Activated CD4-positive, alpha-beta memory T cell treated with anti-CD3 and anti-CD28 coated beads for 36 hours (primary cell): ENCODE data around the gene TMSB10. TPM values are rescaled to one million over a fixed set of nuclear protein-coding genes. Genes with fewer than 3 reads are reported as not detected.
"Not testable (repeated sequence)": the region's sequence is repeated elsewhere in the genome, so short reads cannot be mapped to it uniquely, and the experiment has no call there.

Source experiments
- CTCF ChIA-PET: fragments of 350-600 bp; sonication (Branson Sonifier 250); formaldehyde crosslinking; loops from one replicate; lab custom pipeline; 2021; ENCODE audit warnings: antibody characterized with exemption, inconsistent platforms; lab: Charles Lee
- POLR2A ChIA-PET: fragments of 350-600 bp; sonication (Branson Sonifier 250); formaldehyde crosslinking; loops from one replicate; lab custom pipeline; 2021; ENCODE audit warnings: antibody characterized with exemption; lab: Charles Lee
- DNase-seq: peaks from one replicate; pipeline ENCODE4 v3.0.0-alpha.2; 2020
- H3K27ac Mint-ChIP-seq: one replicate; pipeline ENCODE4 v1.8.0; 2021; ENCODE audit warnings: mixed read lengths
- H3K27me3 Mint-ChIP-seq: one replicate; pipeline ENCODE4 v1.8.0; 2021; ENCODE audit warnings: mixed read lengths
- H3K36me3 Mint-ChIP-seq: one replicate; pipeline ENCODE4 v1.8.0; 2021; ENCODE audit warnings: mixed read lengths
- H3K4me1 Mint-ChIP-seq: one replicate; pipeline ENCODE4 v1.8.0; 2021; ENCODE audit warnings: low read depth, mixed read lengths
- H3K4me3 Mint-ChIP-seq: one replicate; pipeline ENCODE4 v1.8.0; 2021; ENCODE audit warnings: mild to moderate bottlenecking, mixed read lengths
- H3K9me3 Mint-ChIP-seq: one replicate; pipeline ENCODE4 v1.8.0; 2021; ENCODE audit warnings: mixed read lengths
- intact Hi-C: fragments of 100-400 bp; cut with micrococcal nuclease; formaldehyde crosslinking; loops from one replicate; pipeline ENCODE4 v1.15.1; 2023
- total RNA-seq, 2 experiments: library from RNA; stranded (reverse); gene quantifications; one replicate each; pipeline ENCODE4 v1.2.3, GENCODE V29; 2021

TMSB10 gene
- total RNA-seq, 2 experiments from 2014 or later = 2,535 to 2,567 TPM

- H3K27ac Mint-ChIP-seq, H3K27me3 Mint-ChIP-seq, H3K36me3 Mint-ChIP-seq, DNase-seq, H3K9me3 Mint-ChIP-seq, intact Hi-C loops, POLR2A ChIA-PET, H3K4me3 Mint-ChIP-seq, CTCF ChIA-PET: not testable (repeated sequence)
- peaks cover 32% of the 10 kb centered on the region for H3K4me1 Mint-ChIP-seq
Measured at GRCh38 chr2:84915675-84916074, 10.2 kb downstream of the TMSB10 start.

GRCh38 chr2:84917821-84918220 lies 12.4 kb downstream of the TMSB10 start:
- H3K9me3 Mint-ChIP-seq, DNase-seq, H3K36me3 Mint-ChIP-seq, H3K27me3 Mint-ChIP-seq, H3K4me3 Mint-ChIP-seq, intact Hi-C loops: not testable (repeated sequence)
- ChIA-PET CTCF (interaction anchor here (1.7 kb wide), 1 partner anchor 8 kb away, joined by 22 read pairs; no protein-coding TSS in a partner anchor), POLR2A (interaction anchor here (1.7 kb wide), 1 partner anchor 11 kb away, joined by 6 read pairs; no protein-coding TSS in a partner anchor)
- Mint-ChIP-seq H3K4me1 (peaks cover 24% of the 10 kb centered on the region), H3K27ac (peak overlapping the region; percentile 58)

GRCh38 chr2:84918430-84918829 lies 13.0 kb downstream of the TMSB10 start:
- H3K9me3 Mint-ChIP-seq = no peaks in the 10 kb centered on the region
- no peak overlapping the region for H3K4me3 Mint-ChIP-seq
- ChIA-PET POLR2A (interaction anchor here (1.0 kb wide), 1 partner anchor 41 kb away, joined by 3 read pairs; no protein-coding TSS in a partner anchor), CTCF (interaction anchor here (1.1 to 1.5 kb wide), 3 partner anchors 12 to 36 kb away, joined by 3 to 8 read pairs (median 4); no protein-coding TSS in a partner anchor)
- DNase-seq = no peak
- peak overlapping the region; percentile 58 for H3K27ac Mint-ChIP-seq
- intact Hi-C loops = no loop called here
- no peaks in the 10 kb centered on the region for H3K36me3 Mint-ChIP-seq
- no peaks in the 10 kb centered on the region for H3K27me3 Mint-ChIP-seq
- peaks cover 27% of the 10 kb centered on the region for H3K4me1 Mint-ChIP-seq

GRCh38 chr2:84919885-84920580 lies 14.6 kb downstream of the TMSB10 start:
- ChIA-PET POLR2A (interaction anchor here (0.6 to 1.9 kb wide), 6 partner anchors 12 to 38 kb away, joined by 3 to 27 read pairs (median 4); partner anchors contain the start of genes TMSB10 and TRABD2A), CTCF (interaction anchor here (1.0 to 2.3 kb wide), 7 partner anchors 14 to 42 kb away, joined by 3 to 10 read pairs (median 4); no protein-coding TSS in a partner anchor)
- no peaks in the 10 kb centered on the region for H3K27me3 Mint-ChIP-seq
- peak; percentile 74 for DNase-seq
- H3K36me3 Mint-ChIP-seq = no peaks in the 10 kb centered on the region
- peak overlapping the region; percentile 37 for H3K4me3 Mint-ChIP-seq
- H3K9me3 Mint-ChIP-seq = no peaks in the 10 kb centered on the region
- peak overlapping the region; percentile 82 for H3K27ac Mint-ChIP-seq
- intact Hi-C loops = loop anchor here (1.0 kb wide), 2 partner anchors 13 to 38 kb away; no protein-coding TSS in a partner anchor
- H3K4me1 Mint-ChIP-seq = peaks cover 39% of the 10 kb centered on the region

GRCh38 chr2:84923009-84923408 lies 17.6 kb downstream of the TMSB10 start:
- ChIA-PET POLR2A (no interaction called here), CTCF (interaction anchor here (0.6 kb wide), 1 partner anchor 473 kb away, joined by 3 read pairs; no protein-coding TSS in a partner anchor)
- Mint-ChIP-seq H3K4me1 (peaks cover 57% of the 10 kb centered on the region), H3K27me3 (no peaks in the 10 kb centered on the region), H3K9me3 (no peaks in the 10 kb centered on the region), H3K4me3 (no peak overlapping the region), H3K27ac (peak overlapping the region; percentile 33), H3K36me3 (no peaks in the 10 kb centered on the region)
- DNase-seq = no peak
- intact Hi-C loops = no loop called here

GRCh38 chr2:84924173-84925106 lies 19.0 kb downstream of the TMSB10 start:
- no peaks in the 10 kb centered on the region for H3K9me3 Mint-ChIP-seq
- ChIA-PET POLR2A (interaction anchor here (0.6 to 3.8 kb wide), 8 partner anchors 13 to 466 kb away, joined by 3 to 41 read pairs (median 11); partner anchors contain the start of genes KCMF1, TMSB10 and TRABD2A), CTCF (interaction anchor here (0.7 to 3.7 kb wide), 30 partner anchors 7 to 403 kb away, joined by 3 to 181 read pairs (median 10); partner anchors contain the start of genes KCMF1, TGOLN2, TMSB10 and TRABD2A)
- intact Hi-C loops = loop anchor here (1.0 to 5.0 kb wide), 13 partner anchors 17 to 465 kb away; partner anchors contain the start of genes DNAH6, SUCLG1 and TCF7L1
- DNase-seq = peak; percentile 86
- H3K36me3 Mint-ChIP-seq = no peaks in the 10 kb centered on the region
- peaks cover 48% of the 10 kb centered on the region for H3K4me1 Mint-ChIP-seq
- H3K27ac Mint-ChIP-seq = peak overlapping the region; percentile 93
- H3K4me3 Mint-ChIP-seq = peak overlapping the region; percentile 72
- H3K27me3 Mint-ChIP-seq = no peaks in the 10 kb centered on the region

GRCh38 chr2:84925336-84925723 lies 19.9 kb downstream of the TMSB10 start:
- no peak for DNase-seq
- intact Hi-C loops = loop anchor here (1.0 to 5.0 kb wide), 13 partner anchors 18 to 466 kb away; partner anchors contain the start of genes DNAH6, SUCLG1 and TCF7L1
- H3K4me1 Mint-ChIP-seq = peaks cover 41% of the 10 kb centered on the region
- no peaks in the 10 kb centered on the region for H3K9me3 Mint-ChIP-seq
- POLR2A ChIA-PET = interaction anchor here (0.5 to 3.8 kb wide), 16 partner anchors 14 to 132 kb away, joined by 3 to 41 read pairs (median 4); partner anchors contain the start of genes KCMF1, TMSB10 and TRABD2A
- peak overlapping the region; percentile 93 for H3K27ac Mint-ChIP-seq
- H3K4me3 Mint-ChIP-seq = peak overlapping the region; percentile 12
- CTCF ChIA-PET = interaction anchor here (0.5 to 3.7 kb wide), 74 partner anchors 8 to 1111 kb away, joined by 3 to 181 read pairs (median 6); partner anchors contain the start of genes DNAH6, KCMF1, SUCLG1 and TGOLN2
- H3K36me3 Mint-ChIP-seq = no peaks in the 10 kb centered on the region
- no peaks in the 10 kb centered on the region for H3K27me3 Mint-ChIP-seq

- ChIA-PET POLR2A (interaction anchor here (0.5 to 3.8 kb wide), 17 partner anchors 14 to 131 kb away, joined by 3 to 41 read pairs (median 4); partner anchors contain the start of genes KCMF1, TMSB10 and TRABD2A), CTCF (interaction anchor here (0.5 to 3.7 kb wide), 81 partner anchors 9 to 1111 kb away, joined by 3 to 181 read pairs (median 6); partner anchors contain the start of genes DNAH6, KCMF1, SUCLG1 and TGOLN2)
- intact Hi-C loops = loop anchor here (1.0 to 5.0 kb wide), 17 partner anchors 19 to 467 kb away; partner anchors contain the start of genes DNAH6, SUCLG1 and TCF7L1
- H3K4me3 Mint-ChIP-seq = peak overlapping the region; percentile 82
- no peaks in the 10 kb centered on the region for H3K36me3 Mint-ChIP-seq
- H3K9me3 Mint-ChIP-seq = no peaks in the 10 kb centered on the region
- peak overlapping the region; percentile 93 for H3K27ac Mint-ChIP-seq
- peak; percentile 100 for DNase-seq
- peaks cover 41% of the 10 kb centered on the region for H3K4me1 Mint-ChIP-seq
- no peaks in the 10 kb centered on the region for H3K27me3 Mint-ChIP-seq
Measured at GRCh38 chr2:84925724-84926376, 20.4 kb downstream of the TMSB10 start.

GRCh38 chr2:84927275-84927627 lies 21.8 kb downstream of the TMSB10 start:
- Mint-ChIP-seq H3K4me3 (peak overlapping the region; percentile 82), H3K27ac (peak overlapping the region; percentile 93), H3K9me3 (no peaks in the 10 kb centered on the region), H3K4me1 (peaks cover 51% of the 10 kb centered on the region), H3K36me3 (no peaks in the 10 kb centered on the region), H3K27me3 (no peaks in the 10 kb centered on the region)
- ChIA-PET POLR2A (interaction anchor here (1.7 to 2.2 kb wide), 2 partner anchors 12 to 90 kb away, joined by 4 to 28 read pairs; no protein-coding TSS in a partner anchor), CTCF (interaction anchor here (2.1 to 3.7 kb wide), 8 partner anchors 12 to 357 kb away, joined by 5 to 181 read pairs (median 24); partner anchors contain the start of genes KCMF1 and TMSB10)
- no peak for DNase-seq
- intact Hi-C loops = loop anchor here (1.0 to 5.0 kb wide), 7 partner anchors 11 to 410 kb away; partner anchors contain the start of genes DNAH6 and TCF7L1

GRCh38 chr2:84931384-84931821 lies 25.9 kb downstream of the TMSB10 start:
- Mint-ChIP-seq H3K9me3 (no peaks in the 10 kb centered on the region), H3K27me3 (no peaks in the 10 kb centered on the region), H3K4me1 (peaks cover 29% of the 10 kb centered on the region), H3K27ac (no peak overlapping the region), H3K4me3 (no peak overlapping the region), H3K36me3 (peaks cover 1% of the 10 kb centered on the region)
- POLR2A ChIA-PET = interaction anchor here (0.6 to 1.8 kb wide), 2 partner anchors 15 to 57 kb away, joined by 3 to 6 read pairs; no protein-coding TSS in a partner anchor
- CTCF ChIA-PET = no interaction called here
- intact Hi-C loops = no loop called here
- DNase-seq = no peak
